Skeletal muscle satellite cell (primary cell): Measurements from ENCODE around the gene FOXK2.
"Not testable (repeated sequence)": the region's sequence is repeated elsewhere in the genome, so short reads cannot be mapped to it uniquely, and the experiment has no call there.

Source experiments
- H3K27me3 ChIP-seq: 2 replicates; pipeline ENCODE4 v1.7.0; 2013; ENCODE audit warnings: low read length; ENCODE audit not compliant: control insufficient read depth, insufficient read depth
- H3K36me3 ChIP-seq: 2 replicates; pipeline ENCODE4 v1.7.0; 2013; ENCODE audit warnings: mild to moderate bottlenecking, control low read depth, low read length; ENCODE audit not compliant: insufficient read depth
- H3K4me1 ChIP-seq: 2 replicates; pipeline ENCODE4 v1.7.0; 2013; ENCODE audit warnings: low read length; ENCODE audit not compliant: control insufficient read depth, insufficient read depth
- H3K4me2 ChIP-seq: 2 replicates; pipeline ENCODE4 v1.7.0; 2013; ENCODE audit warnings: mild to moderate bottlenecking, low read length
- H3K4me3 ChIP-seq: 2 replicates; pipeline ENCODE4 v1.7.0; 2013; ENCODE audit warnings: low read length
- H3K9ac ChIP-seq: 2 replicates; pipeline ENCODE4 v1.7.0; 2013; ENCODE audit warnings: mild to moderate bottlenecking, low read depth, low read length, moderate library complexity
- H3K9me3 ChIP-seq: replicated peaks from 2 replicates; pipeline ENCODE4 v1.7.0; 2013; ENCODE audit warnings: mild to moderate bottlenecking, control low read depth, low read length

The FOXK2 gene

GRCh38 chr17:82519971-82520903 is 705 bp downstream of the FOXK2 start:
- Histone ChIP-seq H3K4me2 (peak overlapping the region; percentile 80), H3K36me3 (no peaks in the 10 kb centered on the region), H3K9me3 (no peaks in the 10 kb centered on the region), H3K4me3 (peak overlapping the region; percentile 84), H3K9ac (peak overlapping the region; percentile 65), H3K27me3 (no peaks in the 10 kb centered on the region), H3K4me1 (peaks cover 5% of the 10 kb centered on the region)

DNA sequence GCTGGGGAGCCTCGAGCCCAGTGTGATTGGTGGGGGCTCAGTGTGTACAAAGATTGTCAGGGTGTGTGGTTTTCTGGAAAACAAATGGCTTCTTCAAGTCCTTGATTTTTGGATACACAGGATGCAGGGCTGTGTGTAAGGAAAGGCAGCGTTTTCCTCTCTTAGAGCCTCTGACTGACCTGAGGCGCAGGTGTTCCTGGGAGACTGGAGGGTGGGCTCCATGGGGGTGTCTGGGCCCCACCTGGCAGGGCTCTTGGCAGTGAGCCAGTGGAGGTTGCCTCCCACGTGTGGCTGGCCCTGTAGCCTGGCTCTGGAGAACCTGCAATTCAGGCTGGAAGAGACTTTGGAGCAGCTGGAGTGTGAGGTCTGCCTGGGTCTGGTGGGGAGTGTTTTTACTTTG is 5.0 kb downstream of the FOXK2 start:
- H3K4me3 ChIP-seq = no peak overlapping the region
- H3K4me1 ChIP-seq = peaks cover 15% of the 10 kb centered on the region
- no peaks in the 10 kb centered on the region for H3K9me3 ChIP-seq
- H3K4me2 ChIP-seq = no peak overlapping the region
- H3K9ac ChIP-seq = no peak overlapping the region
- H3K36me3 ChIP-seq = no peaks in the 10 kb centered on the region
- H3K27me3 ChIP-seq = no peaks in the 10 kb centered on the region

DNA sequence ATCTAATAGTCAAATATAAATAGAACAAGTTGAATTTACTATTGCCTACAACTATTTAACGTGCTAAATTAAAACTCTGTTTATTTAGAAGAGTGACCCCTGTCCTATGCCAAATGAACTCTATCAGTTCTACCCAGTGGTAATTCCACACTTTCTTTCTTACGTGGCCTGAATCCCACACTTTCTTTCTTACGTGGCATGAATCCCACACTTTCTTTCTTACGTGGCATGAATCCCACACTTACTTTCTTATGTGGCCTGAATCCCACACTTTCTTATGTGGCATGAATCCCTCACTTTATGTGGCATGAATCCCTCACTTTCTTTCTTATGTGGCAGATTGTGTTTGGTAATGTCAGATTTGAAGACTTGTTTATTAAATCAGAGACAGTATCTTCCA is 6.2 kb downstream of the FOXK2 start:
- no peaks in the 10 kb centered on the region for H3K27me3 ChIP-seq
- H3K36me3 ChIP-seq = no peaks in the 10 kb centered on the region
- H3K9ac ChIP-seq = no peak overlapping the region
- no peak overlapping the region for H3K4me3 ChIP-seq
- peaks cover 25% of the 10 kb centered on the region for H3K4me1 ChIP-seq
- no peak overlapping the region for H3K4me2 ChIP-seq
- no peaks in the 10 kb centered on the region for H3K9me3 ChIP-seq

DNA sequence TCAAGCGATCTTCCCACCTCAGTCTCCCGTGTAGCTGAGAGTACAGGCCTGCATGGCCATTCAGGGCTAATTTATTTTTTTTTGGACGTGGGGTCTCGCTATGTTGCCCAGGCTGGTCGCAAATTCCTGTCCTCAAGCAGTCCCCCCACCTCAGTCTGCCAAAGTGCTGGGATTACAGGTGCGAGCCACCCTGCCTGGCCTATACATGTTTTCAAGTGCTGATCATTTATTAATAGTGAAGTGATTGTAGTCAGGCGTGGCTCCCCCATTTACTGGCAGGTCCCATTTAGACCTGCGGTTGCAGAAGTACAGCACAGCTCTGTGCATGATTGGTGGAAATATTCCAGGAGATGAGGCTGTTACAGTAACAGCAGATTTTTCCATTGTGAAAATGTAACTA is 8.4 kb downstream of the FOXK2 start:
- Histone ChIP-seq H3K36me3 (no peaks in the 10 kb centered on the region), H3K9ac (no peak overlapping the region), H3K4me1 (peaks cover 40% of the 10 kb centered on the region), H3K27me3 (no peaks in the 10 kb centered on the region), H3K4me2 (no peak overlapping the region), H3K4me3 (no peak overlapping the region), H3K9me3 (no peaks in the 10 kb centered on the region)

DNA sequence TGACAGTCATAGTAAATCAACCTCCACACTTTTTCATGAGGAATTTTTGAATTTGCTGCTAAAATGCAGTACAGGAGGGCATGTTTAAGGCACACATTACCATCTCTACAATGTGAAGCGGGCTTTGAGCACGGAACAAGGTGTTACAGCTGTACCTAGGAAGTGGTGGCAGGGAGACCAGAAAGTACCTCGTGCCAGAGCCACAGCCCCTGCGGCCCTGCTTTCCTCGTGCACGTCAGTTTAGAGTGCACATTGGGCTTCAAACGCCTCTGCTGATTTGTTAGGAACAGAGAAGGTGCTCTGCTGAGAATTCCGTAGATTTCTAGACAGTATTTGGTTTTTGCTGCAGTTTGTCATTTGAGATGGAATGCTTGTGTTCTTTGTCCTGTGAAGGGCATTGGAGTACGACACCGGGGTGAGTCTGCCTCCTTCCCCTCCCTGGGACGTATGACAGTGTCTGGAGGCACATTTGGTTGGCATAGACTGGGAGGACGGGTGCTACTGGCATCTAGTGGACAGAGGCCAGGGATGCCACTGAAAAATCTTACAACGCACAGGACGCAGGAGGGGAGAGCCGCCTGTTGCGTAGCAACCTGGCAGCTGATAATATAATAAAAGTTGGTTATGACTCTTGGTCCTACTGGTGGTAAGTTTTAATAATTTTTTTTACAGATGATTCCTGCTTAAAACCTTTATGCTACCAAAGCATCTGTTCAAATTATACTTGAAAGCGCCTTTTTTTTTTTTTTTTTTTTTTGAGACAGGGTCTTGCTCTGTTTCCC is 9.1 kb downstream of the FOXK2 start:
- Histone ChIP-seq H3K9me3 (no peaks in the 10 kb centered on the region), H3K4me2 (peak overlapping the region; percentile 52), H3K4me3 (no peak overlapping the region), H3K9ac (peak overlapping the region; percentile 7), H3K4me1 (peaks cover 40% of the 10 kb centered on the region), H3K27me3 (no peaks in the 10 kb centered on the region), H3K36me3 (no peaks in the 10 kb centered on the region)

GRCh38 chr17:82529914-82530300 is 10.4 kb downstream of the FOXK2 start:
- peaks cover 40% of the 10 kb centered on the region for H3K4me1 ChIP-seq
- no peaks in the 10 kb centered on the region for H3K36me3 ChIP-seq
- H3K27me3 ChIP-seq = no peaks in the 10 kb centered on the region
- H3K4me3 ChIP-seq = no peak overlapping the region
- H3K9me3 ChIP-seq = no peaks in the 10 kb centered on the region
- H3K9ac ChIP-seq = no peak overlapping the region
- peak overlapping the region; percentile 9 for H3K4me2 ChIP-seq

- H3K4me3 ChIP-seq = no peak overlapping the region
- H3K4me1 ChIP-seq = peaks cover 56% of the 10 kb centered on the region
- no peak overlapping the region for H3K9ac ChIP-seq
- peak overlapping the region; percentile 54 for H3K4me2 ChIP-seq
- no peaks in the 10 kb centered on the region for H3K9me3 ChIP-seq
- H3K36me3 ChIP-seq = no peaks in the 10 kb centered on the region
- no peaks in the 10 kb centered on the region for H3K27me3 ChIP-seq
These were observed 11.9 kb downstream of the FOXK2 start for GRCh38 chr17:82531431-82531881.

DNA sequence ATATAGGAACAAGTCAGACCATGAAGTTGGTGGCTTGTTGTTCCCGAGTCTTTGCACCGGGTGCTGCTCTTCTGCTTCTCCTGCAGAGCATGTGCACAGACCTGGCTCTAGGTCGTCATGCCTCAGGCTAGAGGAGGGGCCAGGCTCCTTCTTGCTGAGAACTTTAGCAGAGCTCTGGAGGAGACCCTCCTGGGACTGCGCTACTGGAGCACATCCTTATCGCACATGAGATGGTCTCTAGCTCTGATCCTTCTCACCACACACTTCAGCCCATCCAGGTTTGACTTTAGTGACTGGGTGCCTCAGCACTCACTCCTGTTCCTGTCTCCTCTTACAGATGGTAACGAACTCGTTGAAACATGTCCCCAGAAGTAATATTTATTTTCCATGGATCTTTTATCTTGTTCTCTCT is 14.9 kb downstream of the FOXK2 start:
- Histone ChIP-seq H3K4me3 (no peak overlapping the region), H3K4me2 (no peak overlapping the region), H3K27me3 (no peaks in the 10 kb centered on the region), H3K36me3 (no peaks in the 10 kb centered on the region), H3K9ac (no peak overlapping the region), H3K9me3 (no peaks in the 10 kb centered on the region), H3K4me1 (peaks cover 56% of the 10 kb centered on the region)

DNA sequence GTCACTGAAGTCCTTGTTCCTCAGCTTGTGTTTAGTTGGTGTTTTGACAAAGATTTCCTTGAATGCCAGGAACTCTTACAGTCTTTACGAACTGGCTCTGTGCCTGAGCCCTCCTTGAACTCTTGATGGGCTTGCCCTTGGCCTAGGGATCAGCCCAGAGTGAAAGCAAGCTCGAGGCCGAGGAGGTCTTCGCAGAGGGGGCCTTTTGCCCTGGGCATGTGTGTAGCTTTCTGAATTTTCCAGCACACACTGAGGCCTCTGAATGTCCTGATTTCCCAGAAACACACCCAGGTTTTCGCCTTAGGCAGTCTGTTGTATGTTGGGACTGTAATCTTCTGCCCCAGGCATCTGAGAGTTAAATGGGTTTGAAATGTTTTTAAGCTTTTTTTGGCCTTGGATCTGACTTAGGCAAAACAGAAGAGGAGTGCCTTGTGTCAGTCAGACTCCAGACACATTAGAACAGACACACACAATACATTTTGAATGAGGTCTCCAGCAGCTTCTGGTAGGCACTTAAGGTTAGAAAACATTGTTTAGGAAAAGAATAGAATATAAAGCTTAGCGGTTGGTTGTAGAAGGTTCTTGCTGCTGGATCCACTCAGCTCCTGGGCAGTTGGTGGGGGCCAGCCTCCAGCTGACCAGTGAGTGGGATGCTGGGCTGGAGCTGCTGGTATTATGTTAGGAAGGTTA is 17.1 kb downstream of the FOXK2 start:
- peak overlapping the region; percentile 55 for H3K4me3 ChIP-seq
- peak overlapping the region; percentile 70 for H3K9ac ChIP-seq
- H3K36me3 ChIP-seq = no peaks in the 10 kb centered on the region
- H3K9me3 ChIP-seq = no peaks in the 10 kb centered on the region
- H3K4me2 ChIP-seq = peak overlapping the region; percentile 75
- peaks cover 36% of the 10 kb centered on the region for H3K4me1 ChIP-seq
- no peaks in the 10 kb centered on the region for H3K27me3 ChIP-seq

DNA sequence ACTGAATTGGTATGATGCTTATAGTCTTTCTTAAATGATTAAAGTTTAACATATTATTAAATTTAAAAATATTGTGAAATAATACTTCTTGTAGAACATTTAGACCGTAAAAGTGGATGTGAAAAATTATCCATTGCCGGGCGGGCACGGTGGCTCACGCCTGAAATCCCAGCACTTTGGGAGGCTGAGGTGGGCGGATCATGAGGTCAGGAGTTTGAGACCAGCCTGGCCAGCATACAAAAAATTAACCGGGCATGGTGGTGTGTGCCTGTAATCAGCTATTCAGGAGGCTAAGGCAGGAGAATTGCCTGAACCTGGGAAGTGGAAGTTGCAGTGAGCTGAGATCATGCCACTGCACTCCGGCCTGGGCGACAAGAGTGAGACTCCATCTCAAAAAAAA is 17.7 kb downstream of the FOXK2 start:
- Histone ChIP-seq H3K4me1 (peaks cover 31% of the 10 kb centered on the region), H3K4me3 (peak overlapping the region; percentile 55), H3K4me2 (peak overlapping the region; percentile 75), H3K9ac (peak overlapping the region; percentile 70)
- not testable (repeated sequence) for H3K36me3 ChIP-seq, H3K27me3 ChIP-seq, H3K9me3 ChIP-seq

DNA sequence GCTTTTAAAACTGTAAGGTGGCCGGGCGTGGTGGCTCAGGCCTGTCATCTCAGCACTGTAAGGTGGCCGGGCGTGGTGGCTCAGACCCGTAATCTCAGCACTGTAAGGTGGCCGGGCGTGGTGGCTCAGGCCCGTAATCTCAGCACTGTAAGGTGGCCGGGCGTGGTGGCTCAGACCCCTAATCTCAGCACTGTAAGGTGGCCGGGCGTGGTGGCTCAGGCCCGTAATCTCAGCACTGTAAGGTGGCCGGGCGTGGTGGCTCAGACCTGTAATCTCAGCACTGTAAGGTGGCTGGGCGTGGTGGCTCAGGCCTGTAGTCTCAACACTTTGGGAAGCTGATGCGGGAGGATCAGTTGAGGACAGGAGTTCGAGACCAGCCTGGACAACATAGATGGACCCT is 19.5 kb downstream of the FOXK2 start:
- not testable (repeated sequence) for H3K4me3 ChIP-seq, H3K36me3 ChIP-seq, H3K4me2 ChIP-seq, H3K27me3 ChIP-seq, H3K9me3 ChIP-seq, H3K9ac ChIP-seq
- peaks cover 33% of the 10 kb centered on the region for H3K4me1 ChIP-seq
